ENCODE results near the gene GSTM1.
"Not testable (repeated sequence)": the region's sequence is repeated elsewhere in the genome, so short reads cannot be mapped to it uniquely, and the experiment has no call there.

GSTM1 gene

GRCh38 chr1:109697066-109697465 lies 9.4 kb downstream of the GSTM1 start:
- no peaks in the 10 kb centered on the region for H4K20me1 ChIP-seq (ENCODE audit: low read depth, low read length)
- TF ChIP-seq CTCF (IDR thresholded peaks at IDR 0.05; ENCODE audit: insufficient read depth, low read length, poor library complexity, severe bottlenecking), result no peak
- no peak for TF ChIP-seq EZH2phosphoT487 (conservative IDR thresholded peaks at IDR 0.05; ENCODE audit: low read length)
- H3K4me2 ChIP-seq (ENCODE audit: low read depth, low read length, poor library complexity, severe bottlenecking), result no peak overlapping the region
- H3K9me2 ChIP-seq (replicated peaks; ENCODE audit: insufficient read depth, low read length), result no peaks in the 10 kb centered on the region
- H2AFZ ChIP-seq (ENCODE audit: low read depth, low read length, severe bottlenecking), result no peak overlapping the region
- H3K4me3 ChIP-seq (ENCODE audit: insufficient read depth, low read length, poor library complexity, severe bottlenecking), result no peak overlapping the region
- no peaks in the 10 kb centered on the region for H3K9me3 ChIP-seq (ENCODE audit: insufficient read depth, low read length)
- H3K79me2 ChIP-seq (ENCODE audit: insufficient read depth, low read length), result no peaks in the 10 kb centered on the region
- no peaks in the 10 kb centered on the region for H3F3A ChIP-seq (ENCODE audit: insufficient read depth)
- no peak overlapping the region for H3K27ac ChIP-seq (ENCODE audit: low read depth, low read length)
- no peaks in the 10 kb centered on the region for H3K27me3 ChIP-seq (ENCODE audit: low read length)
- no peak overlapping the region for H3K9ac ChIP-seq (ENCODE audit: low read length)
- H3K36me3 ChIP-seq (ENCODE audit: low read length), result no peaks in the 10 kb centered on the region

- H4K20me1 ChIP-seq (ENCODE audit: low read depth, low read length); H3K79me2 ChIP-seq (ENCODE audit: insufficient read depth, low read length); H2AFZ ChIP-seq (ENCODE audit: low read depth, low read length, severe bottlenecking); H3K4me2 ChIP-seq (ENCODE audit: low read depth, low read length, poor library complexity, severe bottlenecking); H3K9me3 ChIP-seq (ENCODE audit: insufficient read depth, low read length); H3K27ac ChIP-seq (ENCODE audit: low read depth, low read length); H3K36me3 ChIP-seq (ENCODE audit: low read length); H3K9me2 ChIP-seq (replicated peaks; ENCODE audit: insufficient read depth, low read length); H3K27me3 ChIP-seq (ENCODE audit: low read length); H3K4me3 ChIP-seq (ENCODE audit: insufficient read depth, low read length, poor library complexity, severe bottlenecking); H3F3A ChIP-seq (ENCODE audit: insufficient read depth); H3K9ac ChIP-seq (ENCODE audit: low read length): not testable (repeated sequence)
Measured at GRCh38 chr1:109697861-109698260, 10.2 kb downstream of the GSTM1 start.

- H3K4me2 ChIP-seq (ENCODE audit: low read depth, low read length, poor library complexity, severe bottlenecking); H3K9ac ChIP-seq (ENCODE audit: low read length); H3K79me2 ChIP-seq (ENCODE audit: insufficient read depth, low read length); H3K9me2 ChIP-seq (replicated peaks; ENCODE audit: insufficient read depth, low read length); H3K9me3 ChIP-seq (ENCODE audit: insufficient read depth, low read length); H3K4me3 ChIP-seq (ENCODE audit: insufficient read depth, low read length, poor library complexity, severe bottlenecking); H4K20me1 ChIP-seq (ENCODE audit: low read depth, low read length); H3F3A ChIP-seq (ENCODE audit: insufficient read depth); H2AFZ ChIP-seq (ENCODE audit: low read depth, low read length, severe bottlenecking); H3K36me3 ChIP-seq (ENCODE audit: low read length); H3K27me3 ChIP-seq (ENCODE audit: low read length); H3K27ac ChIP-seq (ENCODE audit: low read depth, low read length): not testable (repeated sequence)
Measured at GRCh38 chr1:109702940-109703339, 15.3 kb downstream of the GSTM1 start.

- H2AFZ ChIP-seq (ENCODE audit: low read depth, low read length, severe bottlenecking), result no peak overlapping the region
- no peaks in the 10 kb centered on the region for H3K27me3 ChIP-seq (ENCODE audit: low read length)
- H3K79me2 ChIP-seq (ENCODE audit: insufficient read depth, low read length), result no peaks in the 10 kb centered on the region
- no peak overlapping the region for H3K27ac ChIP-seq (ENCODE audit: low read depth, low read length)
- no peaks in the 10 kb centered on the region for H4K20me1 ChIP-seq (ENCODE audit: low read depth, low read length)
- no peak overlapping the region for H3K4me2 ChIP-seq (ENCODE audit: low read depth, low read length, poor library complexity, severe bottlenecking)
- TF ChIP-seq CTCF (IDR thresholded peaks at IDR 0.05; ENCODE audit: insufficient read depth, low read length, poor library complexity, severe bottlenecking) (no peak), EZH2phosphoT487 (conservative IDR thresholded peaks at IDR 0.05; ENCODE audit: low read length) (no peak)
- H3K9ac ChIP-seq (ENCODE audit: low read length), result no peak overlapping the region
- no peaks in the 10 kb centered on the region for H3F3A ChIP-seq (ENCODE audit: insufficient read depth)
- H3K4me3 ChIP-seq (ENCODE audit: insufficient read depth, low read length, poor library complexity, severe bottlenecking), result no peak overlapping the region
- 0 out of 2 replicates have a peak, but pooled peaks cover 3% of the 10 kb centered on the region for H3K9me3 ChIP-seq (ENCODE audit: insufficient read depth, low read length)
- no peaks in the 10 kb centered on the region for H3K9me2 ChIP-seq (replicated peaks; ENCODE audit: insufficient read depth, low read length)
- H3K36me3 ChIP-seq (ENCODE audit: low read length), result no peaks in the 10 kb centered on the region
Measured at GRCh38 chr1:109704173-109704572, 16.6 kb downstream of the GSTM1 start.

Data from SU-DHL-6 (cell line).